ENCODE measurements around the gene TRIM27. TPM values are rescaled to one million over a fixed set of nuclear protein-coding genes. Genes with fewer than 3 reads are reported as not detected.
A peak's percentile ranks its signal among the peaks of the same experiment; 100 is the strongest.

Gene TRIM27
- total and polyA plus RNA-seq, 10 of the 15 experiments (the other 5 are each of a cell fraction or from before 2014, with no cell fraction given) = 18.5 to 74.7 (median 58.0) TPM

DNA sequence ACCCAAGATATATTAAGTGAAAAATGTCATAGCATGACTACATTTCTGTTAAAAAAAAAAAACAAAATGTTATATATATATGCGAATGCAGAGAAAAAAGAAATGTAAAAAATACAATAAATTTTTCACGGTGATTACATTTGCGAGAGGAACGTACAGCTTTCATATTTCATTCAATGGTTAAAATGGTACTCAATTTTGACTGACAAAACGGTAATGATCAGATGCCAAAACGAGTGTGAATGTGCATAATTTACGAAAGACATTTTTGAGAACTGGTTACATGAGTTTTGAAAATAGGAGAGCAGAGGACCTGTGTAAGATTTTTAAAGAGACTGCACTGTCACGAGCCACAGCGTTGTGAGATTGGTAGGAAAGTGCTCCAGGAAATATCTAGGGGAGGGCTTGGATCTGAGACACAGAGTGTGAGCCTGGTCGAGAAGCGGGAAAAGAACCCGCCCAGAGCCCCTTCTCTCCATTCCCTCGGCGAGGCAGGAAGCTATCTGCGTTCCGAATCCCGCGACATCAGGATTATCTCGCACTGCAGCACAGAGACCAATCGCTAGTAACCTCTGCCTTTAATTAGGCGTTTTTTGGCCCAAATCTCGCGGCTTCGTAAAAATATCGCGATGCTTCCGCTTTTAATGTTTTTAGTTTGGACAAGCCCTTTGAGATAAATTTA lies 28.5 kb downstream of the TRIM27 start (continued):
- TF ChIP-seq ETV6 (conservative IDR thresholded peaks at IDR 0.05 in 1 of 2, IDR thresholded peaks at IDR 0.05 in 1 of 2; ENCODE audit: borderline replicate concordance in 1 of 2, low read depth in 1 of 2) = no peak
- no peak for TF ChIP-seq SUPT20H (IDR thresholded peaks at IDR 0.05; ENCODE audit: borderline replicate concordance, control insufficient read depth, low read depth, low read length)
- 0 out of 2 replicates have a peak, but pooled peaks have one; percentile 16 for TF ChIP-seq HDAC2 (IDR thresholded peaks at IDR 0.05)
- no peak for TF ChIP-seq FOXM1 (IDR thresholded peaks at IDR 0.05; ENCODE audit: low read depth, low read length)

DNA sequence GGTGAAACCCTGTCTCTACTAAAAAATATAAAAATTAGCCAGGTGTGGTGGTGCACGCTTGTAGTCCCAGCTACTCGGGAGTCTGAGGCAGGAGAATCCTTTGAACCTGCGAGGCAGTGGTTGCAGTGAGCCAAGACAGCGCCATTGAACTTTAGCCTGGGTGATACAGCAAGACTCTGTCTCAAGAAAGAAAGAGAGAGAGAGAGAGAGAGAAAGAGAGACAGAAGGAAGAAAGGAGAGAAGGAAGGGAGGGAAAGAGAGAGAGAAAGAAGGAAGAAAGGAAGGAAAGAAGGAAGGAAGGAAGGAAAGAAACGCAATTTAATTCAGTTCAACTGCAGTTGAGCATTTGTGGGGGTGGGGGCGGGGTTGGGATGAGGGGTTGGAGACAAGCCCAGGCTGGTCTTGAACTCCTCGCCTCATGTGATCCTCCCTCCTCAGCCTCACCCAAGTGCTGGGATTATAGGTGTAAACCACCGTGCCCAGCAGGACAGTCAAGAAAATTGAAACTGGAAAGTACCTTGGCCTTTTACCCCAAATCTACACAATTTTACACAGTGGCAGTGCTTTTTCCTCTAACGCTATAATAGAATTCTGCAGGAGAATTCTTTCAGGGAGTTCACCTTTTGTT lies 30.5 kb downstream of the TRIM27 start:
- H2AFZ ChIP-seq (ENCODE audit: control insufficient read depth, low read depth, low read length) = no peak overlapping the region
- H3K27ac ChIP-seq (ENCODE audit: control insufficient read depth, insufficient read depth) = no peak overlapping the region
- no peaks in the 10 kb centered on the region for H3K79me2 ChIP-seq (ENCODE audit: control insufficient read depth, insufficient read depth, low read length)
- in situ Hi-C loops (cut with MboI) = no loop called here
- ChIA-PET CTCF (interaction anchor here (0.7 kb wide), 1 partner anchor 54 kb away, joined by 3 read pairs; no protein-coding TSS in a partner anchor), POLR2A (no interaction called here), SMC1A (ENCODE audit: uncharacterized antibody, unreplicated experiment) (interaction anchor here (1.1 kb wide), 1 partner anchor 8 kb away, joined by 3 read pairs; no protein-coding TSS in a partner anchor), RAD21 (ENCODE audit: unreplicated experiment) (no interaction called here)
- H3K27me3 ChIP-seq (replicated peaks in 1 of 2; ENCODE audit: control insufficient read depth in 2 of 2, insufficient read depth in 2 of 2, low read length in 1 of 2) = no peaks in the 10 kb centered on the region
- DNase-seq (ENCODE audit: low read depth, low spot score) = no peak
- no peaks in the 10 kb centered on the region for H4K20me1 ChIP-seq (ENCODE audit: control insufficient read depth, insufficient read depth)
- no peak for ATAC-seq
- WGBS (ENCODE audit: insufficient coverage, insufficient replicate concordance, low lambda C conversion rate, missing lambda C conversion rate) = 79% methylated on average over 9 of the region's 9 CpGs
- H3K4me2 ChIP-seq (ENCODE audit: control insufficient read depth, insufficient read depth) = no peak overlapping the region
- intact Hi-C loops (cut with micrococcal nuclease; ENCODE audit: unreplicated experiment) = no loop called here
- no peaks in the 10 kb centered on the region for H3K4me1 ChIP-seq (ENCODE audit: control insufficient read depth, insufficient read depth, low read length)
- H3K4me3 ChIP-seq = no peak overlapping the region
- no peaks in the 10 kb centered on the region for H3K36me3 ChIP-seq (ENCODE audit: control insufficient read depth in 2 of 2, insufficient read depth in 2 of 2, low read length in 1 of 2)
- no TSS peak for BruUV-seq (replicated peaks)
- H3K9ac ChIP-seq (ENCODE audit: control insufficient read depth, insufficient read depth, low read length) = no peak overlapping the region
- no peaks in the 10 kb centered on the region for H3K9me3 ChIP-seq (replicated peaks; ENCODE audit: control insufficient read depth, insufficient read depth, low read length)
- FAIRE-seq = no peak
- TF ChIP-seq KDM1A (IDR thresholded peaks at IDR 0.05; ENCODE audit: borderline replicate concordance) (no peak), SMAD1 (IDR thresholded peaks at IDR 0.05; ENCODE audit: low read depth, partially characterized antibody) (no peak), HDAC6 (IDR thresholded peaks at IDR 0.05; ENCODE audit: unreplicated experiment) (no peak), ZBED1 (IDR thresholded peaks at IDR 0.05; ENCODE audit: borderline replicate concordance) (no peak), TCF12 (IDR thresholded peaks at IDR 0.05; ENCODE audit: low read depth, low read length) (no peak), POU2F2 (IDR thresholded peaks at IDR 0.05; ENCODE audit: borderline replicate concordance, low read depth, low read length) (no peak), TBL1XR1 (IDR thresholded peaks at IDR 0.05; ENCODE audit: low read depth, low read length) (no peak), NR2C1 (IDR thresholded peaks at IDR 0.05) (no peak)
- TF ChIP-seq, protein P1, sequence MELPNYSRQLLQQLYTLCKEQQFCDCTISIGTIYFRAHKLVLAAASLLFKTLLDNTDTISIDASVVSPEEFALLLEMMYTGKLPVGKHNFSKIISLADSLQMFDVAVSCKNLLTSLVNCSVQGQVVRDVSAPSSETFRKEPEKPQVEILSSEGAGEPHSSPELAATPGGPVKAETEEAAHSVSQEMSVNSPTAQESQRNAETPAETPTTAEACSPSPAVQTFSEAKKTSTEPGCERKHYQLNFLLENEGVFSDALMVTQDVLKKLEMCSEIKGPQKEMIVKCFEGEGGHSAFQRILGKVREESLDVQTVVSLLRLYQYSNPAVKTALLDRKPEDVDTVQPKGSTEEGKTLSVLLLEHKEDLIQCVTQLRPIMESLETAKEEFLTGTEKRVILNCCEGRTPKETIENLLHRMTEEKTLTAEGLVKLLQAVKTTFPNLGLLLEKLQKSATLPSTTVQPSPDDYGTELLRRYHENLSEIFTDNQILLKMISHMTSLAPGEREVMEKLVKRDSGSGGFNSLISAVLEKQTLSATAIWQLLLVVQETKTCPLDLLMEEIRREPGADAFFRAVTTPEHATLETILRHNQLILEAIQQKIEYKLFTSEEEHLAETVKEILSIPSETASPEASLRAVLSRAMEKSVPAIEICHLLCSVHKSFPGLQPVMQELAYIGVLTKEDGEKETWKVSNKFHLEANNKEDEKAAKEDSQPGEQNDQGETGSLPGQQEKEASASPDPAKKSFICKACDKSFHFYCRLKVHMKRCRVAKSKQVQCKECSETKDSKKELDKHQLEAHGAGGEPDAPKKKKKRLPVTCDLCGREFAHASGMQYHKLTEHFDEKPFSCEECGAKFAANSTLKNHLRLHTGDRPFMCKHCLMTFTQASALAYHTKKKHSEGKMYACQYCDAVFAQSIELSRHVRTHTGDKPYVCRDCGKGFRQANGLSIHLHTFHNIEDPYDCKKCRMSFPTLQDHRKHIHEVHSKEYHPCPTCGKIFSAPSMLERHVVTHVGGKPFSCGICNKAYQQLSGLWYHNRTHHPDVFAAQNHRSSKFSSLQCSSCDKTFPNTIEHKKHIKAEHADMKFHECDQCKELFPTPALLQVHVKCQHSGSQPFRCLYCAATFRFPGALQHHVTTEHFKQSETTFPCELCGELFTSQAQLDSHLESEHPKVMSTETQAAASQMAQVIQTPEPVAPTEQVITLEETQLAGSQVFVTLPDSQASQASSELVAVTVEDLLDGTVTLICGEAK (IDR thresholded peaks at IDR 0.05; ENCODE audit: borderline replicate concordance) = no peak
